Activated T-cell treated with anti-CD3 and anti-CD28 coated beads, Interleukin-2, amount 50 U/mL, for 4 hours (primary cell): ENCODE results near the gene EYA2. TPM values are rescaled to one million over a fixed set of nuclear protein-coding genes. Genes with fewer than 3 reads are reported as not detected.

Experiments
- ATAC-seq, 2 donors: fragments of 200-7000 bp; cut with Tn5 transposase; one replicate each; pipeline ENCODE4 v1.10.0; 2021
- DNase-seq: peaks from one replicate; pipeline ENCODE4 v3.0.0-alpha.2; 2020
- H3K27me3 Mint-ChIP-seq: one replicate; pipeline ENCODE4 v1.8.0; 2021; ENCODE audit warnings: low read depth, mixed read lengths
- H3K36me3 Mint-ChIP-seq: one replicate; pipeline ENCODE4 v1.8.0; 2022; ENCODE audit warnings: mixed read lengths; ENCODE audit not compliant: insufficient read depth
- H3K4me1 Mint-ChIP-seq: one replicate; pipeline ENCODE4 v1.8.0; 2021; ENCODE audit warnings: low read depth, mixed read lengths
- H3K4me3 Mint-ChIP-seq: one replicate; pipeline ENCODE4 v1.8.0; 2021; ENCODE audit warnings: mild to moderate bottlenecking, moderate library complexity, mixed read lengths
- H3K9me3 Mint-ChIP-seq: one replicate; pipeline ENCODE4 v1.8.0; 2021; ENCODE audit warnings: mixed read lengths
- total RNA-seq, 3 donors: library from RNA; stranded (reverse); gene quantifications; one replicate each; pipeline ENCODE4 v1.2.1, GENCODE V29; 2021

Gene EYA2
- total RNA-seq, 3 donors from 2014 or later, result not detected

GRCh38 chr20:46998477-46999240, 104.0 kb downstream of the EYA2 start:
- Mint-ChIP-seq H3K4me3 (no peak overlapping the region), H3K4me1 (peaks cover 8% of the 10 kb centered on the region), H3K27me3 (peaks cover 17% of the 10 kb centered on the region), H3K36me3 (no peaks in the 10 kb centered on the region), H3K9me3 (no peaks in the 10 kb centered on the region)
- ATAC-seq (no peak), DNase-seq (no peak)

- peaks cover 18% of the 10 kb centered on the region for H3K27me3 Mint-ChIP-seq
- H3K36me3 Mint-ChIP-seq, result no peaks in the 10 kb centered on the region
- ATAC-seq (no peak), DNase-seq (no peak)
- H3K4me1 Mint-ChIP-seq, result no peaks in the 10 kb centered on the region
- no peak overlapping the region for H3K4me3 Mint-ChIP-seq
- H3K9me3 Mint-ChIP-seq, result peaks cover 3% of the 10 kb centered on the region
These were observed 105.3 kb downstream of the EYA2 start for GRCh38 chr20:46999801-47000465.

- DNase-seq (no peak), ATAC-seq (no peak)
- peaks cover 19% of the 10 kb centered on the region for H3K27me3 Mint-ChIP-seq
- no peaks in the 10 kb centered on the region for H3K4me1 Mint-ChIP-seq
- H3K9me3 Mint-ChIP-seq, result peaks cover 3% of the 10 kb centered on the region
- H3K4me3 Mint-ChIP-seq, result no peak overlapping the region
- H3K36me3 Mint-ChIP-seq, result no peaks in the 10 kb centered on the region
These were observed 108.6 kb downstream of the EYA2 start for GRCh38 chr20:47003223-47003622.

- Mint-ChIP-seq H3K27me3 (peaks cover 19% of the 10 kb centered on the region), H3K4me3 (no peak overlapping the region), H3K9me3 (peaks cover 3% of the 10 kb centered on the region), H3K4me1 (no peaks in the 10 kb centered on the region), H3K36me3 (no peaks in the 10 kb centered on the region)
- ATAC-seq (no peak), DNase-seq (no peak)
These were observed 109.5 kb downstream of the EYA2 start for GRCh38 chr20:47004179-47004578.

GRCh38 chr20:47007826-47008655, 113.4 kb downstream of the EYA2 start:
- DNase-seq (no peak), ATAC-seq (no peak)
- H3K4me1 Mint-ChIP-seq, result no peaks in the 10 kb centered on the region
- H3K9me3 Mint-ChIP-seq, result peaks cover 3% of the 10 kb centered on the region
- H3K36me3 Mint-ChIP-seq, result no peaks in the 10 kb centered on the region
- no peak overlapping the region for H3K4me3 Mint-ChIP-seq
- peaks cover 8% of the 10 kb centered on the region for H3K27me3 Mint-ChIP-seq

GRCh38 chr20:47008842-47009518, 114.3 kb downstream of the EYA2 start:
- no peak overlapping the region for H3K4me3 Mint-ChIP-seq
- ATAC-seq (no peak), DNase-seq (no peak)
- H3K9me3 Mint-ChIP-seq, result peaks cover 2% of the 10 kb centered on the region
- no peaks in the 10 kb centered on the region for H3K36me3 Mint-ChIP-seq
- no peaks in the 10 kb centered on the region for H3K4me1 Mint-ChIP-seq
- H3K27me3 Mint-ChIP-seq, result peaks cover 7% of the 10 kb centered on the region

GRCh38 chr20:47009784-47010183, 115.1 kb downstream of the EYA2 start:
- ATAC-seq, result no peak
- no peaks in the 10 kb centered on the region for H3K36me3 Mint-ChIP-seq
- DNase-seq, result no peak
- H3K4me3 Mint-ChIP-seq, result no peak overlapping the region
- no peaks in the 10 kb centered on the region for H3K4me1 Mint-ChIP-seq
- peaks cover 7% of the 10 kb centered on the region for H3K27me3 Mint-ChIP-seq
- no peaks in the 10 kb centered on the region for H3K9me3 Mint-ChIP-seq

GRCh38 chr20:47011984-47012383, 117.3 kb downstream of the EYA2 start:
- Mint-ChIP-seq H3K27me3 (peaks cover 10% of the 10 kb centered on the region), H3K4me3 (no peak overlapping the region), H3K36me3 (no peaks in the 10 kb centered on the region), H3K4me1 (no peaks in the 10 kb centered on the region), H3K9me3 (no peaks in the 10 kb centered on the region)
- ATAC-seq (no peak), DNase-seq (no peak)

GRCh38 chr20:47013606-47014005, 119.0 kb downstream of the EYA2 start:
- peaks cover 13% of the 10 kb centered on the region for H3K27me3 Mint-ChIP-seq

GRCh38 chr20:47016068-47016664, 121.5 kb downstream of the EYA2 start:
- Mint-ChIP-seq H3K4me1 (no peaks in the 10 kb centered on the region), H3K4me3 (no peak overlapping the region), H3K27me3 (peaks cover 16% of the 10 kb centered on the region), H3K9me3 (no peaks in the 10 kb centered on the region), H3K36me3 (no peaks in the 10 kb centered on the region)
- DNase-seq (no peak), ATAC-seq (no peak)

More at GRCh38 chr20:47013606-47014005, 119.0 kb downstream of the EYA2 start:
- Mint-ChIP-seq H3K36me3 (no peaks in the 10 kb centered on the region), H3K9me3 (no peaks in the 10 kb centered on the region), H3K4me3 (no peak overlapping the region), H3K4me1 (no peaks in the 10 kb centered on the region)
- no peak for DNase-seq
- ATAC-seq, result no peak

- no peaks in the 10 kb centered on the region for H3K36me3 Mint-ChIP-seq
- DNase-seq (no peak), ATAC-seq (no peak)
- no peaks in the 10 kb centered on the region for H3K9me3 Mint-ChIP-seq
- no peaks in the 10 kb centered on the region for H3K4me1 Mint-ChIP-seq
- H3K27me3 Mint-ChIP-seq, result peaks cover 16% of the 10 kb centered on the region
- no peak overlapping the region for H3K4me3 Mint-ChIP-seq
These were observed 123.7 kb downstream of the EYA2 start for GRCh38 chr20:47018381-47018780.

- DNase-seq (no peak), ATAC-seq (no peak)
- H3K4me3 Mint-ChIP-seq, result no peak overlapping the region
- H3K27me3 Mint-ChIP-seq, result peaks cover 19% of the 10 kb centered on the region
- no peaks in the 10 kb centered on the region for H3K36me3 Mint-ChIP-seq
- no peaks in the 10 kb centered on the region for H3K4me1 Mint-ChIP-seq
- no peaks in the 10 kb centered on the region for H3K9me3 Mint-ChIP-seq
These were observed 124.6 kb downstream of the EYA2 start for GRCh38 chr20:47019121-47019824.

- DNase-seq (no peak), ATAC-seq (no peak)
- no peaks in the 10 kb centered on the region for H3K9me3 Mint-ChIP-seq
- H3K4me3 Mint-ChIP-seq, result no peak overlapping the region
- peaks cover 21% of the 10 kb centered on the region for H3K27me3 Mint-ChIP-seq
- H3K4me1 Mint-ChIP-seq, result no peaks in the 10 kb centered on the region
- H3K36me3 Mint-ChIP-seq, result no peaks in the 10 kb centered on the region
These were observed 125.6 kb downstream of the EYA2 start for GRCh38 chr20:47020231-47020630.
